GM12864 (cell line): Measurements from ENCODE around the gene LBX1.
A peak's percentile ranks its signal among the peaks of the same experiment; 100 is the strongest.

Experiments
- DNase-seq: peaks from one replicate; pipeline ENCODE4 v3.0.0-alpha.2; 2011; ENCODE audit warnings: low read depth
- H3K4me3 ChIP-seq: 2 replicates; pipeline ENCODE4 v1.5.1; 2011; ENCODE audit warnings: mild to moderate bottlenecking, low read depth, low read length, control low read depth
- TF ChIP-seq, protein P1 (sequence below): IDR thresholded peaks from 2 replicates; pipeline ENCODE4 v1.5.1; 2011; ENCODE audit warnings: low read depth, mild to moderate bottlenecking, moderate library complexity, low read length, control low read depth, inconsistent platforms; ENCODE audit errors: missing control alignments

The LBX1 gene

GRCh38 chr10:101244321-101245050 is 15.2 kb upstream of the LBX1 start:
- no peak for DNase-seq
- TF ChIP-seq, protein P1, sequence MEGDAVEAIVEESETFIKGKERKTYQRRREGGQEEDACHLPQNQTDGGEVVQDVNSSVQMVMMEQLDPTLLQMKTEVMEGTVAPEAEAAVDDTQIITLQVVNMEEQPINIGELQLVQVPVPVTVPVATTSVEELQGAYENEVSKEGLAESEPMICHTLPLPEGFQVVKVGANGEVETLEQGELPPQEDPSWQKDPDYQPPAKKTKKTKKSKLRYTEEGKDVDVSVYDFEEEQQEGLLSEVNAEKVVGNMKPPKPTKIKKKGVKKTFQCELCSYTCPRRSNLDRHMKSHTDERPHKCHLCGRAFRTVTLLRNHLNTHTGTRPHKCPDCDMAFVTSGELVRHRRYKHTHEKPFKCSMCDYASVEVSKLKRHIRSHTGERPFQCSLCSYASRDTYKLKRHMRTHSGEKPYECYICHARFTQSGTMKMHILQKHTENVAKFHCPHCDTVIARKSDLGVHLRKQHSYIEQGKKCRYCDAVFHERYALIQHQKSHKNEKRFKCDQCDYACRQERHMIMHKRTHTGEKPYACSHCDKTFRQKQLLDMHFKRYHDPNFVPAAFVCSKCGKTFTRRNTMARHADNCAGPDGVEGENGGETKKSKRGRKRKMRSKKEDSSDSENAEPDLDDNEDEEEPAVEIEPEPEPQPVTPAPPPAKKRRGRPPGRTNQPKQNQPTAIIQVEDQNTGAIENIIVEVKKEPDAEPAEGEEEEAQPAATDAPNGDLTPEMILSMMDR = no peak
- H3K4me3 ChIP-seq = no peak overlapping the region

- DNase-seq = no peak
- H3K4me3 ChIP-seq = no peak overlapping the region
- TF ChIP-seq, protein P1 = no peak
Observed at GRCh38 chr10:101241840-101242707, 12.8 kb upstream of the LBX1 start.

GRCh38 chr10:101238732-101239105 is 9.5 kb upstream of the LBX1 start:
- no peak overlapping the region for H3K4me3 ChIP-seq
- DNase-seq = no peak
- TF ChIP-seq, protein P1 = peak; percentile 90

GRCh38 chr10:101237982-101238731 is 8.9 kb upstream of the LBX1 start:
- DNase-seq = no peak
- H3K4me3 ChIP-seq = no peak overlapping the region
- TF ChIP-seq, protein P1 = no peak

DNA sequence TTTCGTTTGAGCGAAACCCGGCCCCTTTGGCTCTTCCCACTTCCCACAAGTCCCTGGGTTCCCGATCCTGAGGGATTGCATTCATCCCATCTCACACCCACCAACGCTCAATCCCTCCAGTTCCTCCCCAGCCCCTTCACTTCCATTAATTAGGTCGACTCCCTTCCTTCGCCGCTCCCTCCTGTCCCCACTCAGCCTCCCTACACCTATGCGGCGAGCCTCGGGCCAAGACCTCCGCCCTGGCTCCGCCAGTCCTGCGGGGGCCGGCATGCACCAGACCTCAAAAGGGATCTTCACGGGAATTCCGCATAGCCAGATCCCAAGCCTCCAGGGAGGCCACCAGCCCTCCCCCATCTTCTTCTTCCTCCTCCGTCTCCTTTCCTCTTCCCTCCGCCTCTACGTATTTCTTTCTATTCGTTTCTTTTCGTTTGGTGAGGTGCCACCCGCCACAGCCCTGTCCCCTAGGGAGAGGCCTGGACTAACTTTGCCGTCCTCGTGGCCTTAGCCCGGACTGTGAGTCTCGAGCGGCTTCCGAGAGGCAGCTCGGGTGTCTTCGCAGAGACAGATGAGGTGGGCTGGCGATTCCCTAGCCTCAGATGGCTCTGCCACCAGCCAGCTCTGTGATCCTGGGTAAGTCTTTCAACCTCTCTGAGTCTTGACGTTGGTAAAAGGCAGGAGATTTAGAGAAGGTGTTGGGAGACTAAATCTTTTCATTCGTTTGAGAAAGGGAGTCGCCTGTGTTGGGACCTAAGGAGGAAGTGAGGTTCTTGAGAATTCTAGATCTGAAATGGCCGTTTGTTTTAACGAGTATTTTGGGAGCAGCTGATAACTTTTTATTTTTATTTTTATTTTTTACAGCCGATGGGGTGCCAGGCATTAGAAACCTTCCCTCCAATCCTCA is 8.1 kb upstream of the LBX1 start:
- no peak overlapping the region for H3K4me3 ChIP-seq
- DNase-seq = no peak
- TF ChIP-seq, protein P1 = no peak
